Fibroblast of skin of left biceps (primary cell): ENCODE data around the gene RBBP5.
A peak's percentile ranks its signal among the peaks of the same experiment; 100 is the strongest.

ENCODE experiments used
- DNase-seq, 2 experiments: peaks; one replicate each; pipeline ENCODE4 v3.0.0-alpha.2; 2013; ENCODE audit warnings: low read depth in 2 of 2

Gene RBBP5

DNA sequence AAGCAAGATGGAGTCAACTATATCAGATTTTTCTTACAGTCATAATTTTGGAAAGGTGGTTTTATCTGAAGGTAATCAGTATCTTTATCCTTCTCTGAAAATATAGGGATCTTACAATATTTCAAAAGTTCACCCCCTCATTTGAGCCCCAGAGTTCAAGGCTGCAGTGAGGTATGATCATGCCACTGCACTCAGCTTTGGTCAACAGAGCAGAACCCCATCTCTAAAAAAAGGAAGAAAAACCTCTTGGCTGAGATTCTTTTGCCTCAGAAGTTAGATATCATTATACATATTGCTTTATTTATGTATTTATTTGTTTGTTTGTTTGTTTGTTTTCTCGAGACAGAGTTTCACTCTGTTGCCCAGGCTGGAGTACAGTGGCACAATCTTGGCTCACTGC, 11.5 kb upstream of the RBBP5 start:
- no peak for DNase-seq

DNA sequence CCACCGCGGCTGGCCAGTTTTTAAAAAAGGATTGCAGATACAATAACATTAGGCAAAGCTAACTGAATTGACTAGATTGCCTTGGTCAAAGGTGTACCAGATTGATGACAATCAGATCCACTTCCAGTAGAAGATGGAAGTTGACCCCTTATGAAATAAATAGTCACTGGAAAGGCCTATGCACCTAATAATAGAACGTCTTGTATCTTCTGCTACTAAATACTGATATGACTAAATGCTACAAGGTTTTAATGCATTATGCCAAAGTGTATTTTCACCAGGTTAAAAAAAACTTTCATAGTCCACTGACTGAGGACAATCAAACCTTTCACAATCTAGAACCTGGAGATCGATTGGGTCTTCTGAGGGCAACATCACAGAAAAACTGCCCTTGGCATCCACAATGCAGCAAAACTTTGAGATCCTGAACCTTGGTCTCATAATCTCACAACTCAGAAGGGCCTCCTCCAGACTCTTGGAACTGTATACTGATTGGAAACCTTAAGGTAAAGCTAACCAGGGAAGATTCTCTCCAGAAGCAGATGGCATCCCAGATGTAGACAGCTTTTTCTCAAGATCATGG, 7.8 kb upstream of the RBBP5 start:
- no peak for DNase-seq

DNA sequence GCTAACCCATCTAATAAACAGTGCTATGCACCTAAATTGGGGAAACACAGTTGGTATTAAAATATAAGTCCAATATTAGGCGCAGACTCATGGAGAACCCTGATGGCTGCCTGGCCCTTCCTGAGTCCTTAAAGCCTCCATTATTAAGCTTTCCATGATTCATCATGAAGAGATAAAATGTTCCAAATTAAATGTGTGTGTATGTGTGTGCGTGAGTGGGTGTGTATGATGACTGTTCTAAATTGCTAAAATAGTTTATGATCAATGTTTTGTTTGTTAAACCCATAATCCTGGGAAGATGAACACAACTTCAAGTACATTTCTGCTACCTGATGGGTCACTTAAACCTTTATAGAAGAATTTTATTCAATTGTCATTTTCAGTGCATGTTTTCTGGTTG, 6.3 kb upstream of the RBBP5 start:
- DNase-seq = no peak

DNA sequence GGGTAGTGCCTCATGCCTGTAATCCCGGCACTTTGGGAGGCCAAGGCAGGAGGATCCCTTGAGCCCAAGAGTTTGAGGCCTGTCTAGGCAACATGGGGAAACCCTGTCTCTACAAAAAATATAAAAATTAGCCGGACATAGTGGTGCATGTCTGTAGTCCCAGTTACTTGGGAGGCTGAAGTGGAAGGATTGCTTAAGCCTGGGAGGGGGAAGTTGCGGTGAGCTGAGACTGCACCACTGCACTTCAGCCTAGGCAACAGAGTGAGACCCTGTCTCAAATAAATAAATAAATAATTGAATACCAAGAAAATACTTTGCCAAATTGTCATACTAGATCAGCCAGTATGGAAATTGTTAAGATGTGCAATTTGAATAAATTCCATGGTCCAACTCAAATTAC, 5.9 kb upstream of the RBBP5 start:
- no peak for DNase-seq

DNA sequence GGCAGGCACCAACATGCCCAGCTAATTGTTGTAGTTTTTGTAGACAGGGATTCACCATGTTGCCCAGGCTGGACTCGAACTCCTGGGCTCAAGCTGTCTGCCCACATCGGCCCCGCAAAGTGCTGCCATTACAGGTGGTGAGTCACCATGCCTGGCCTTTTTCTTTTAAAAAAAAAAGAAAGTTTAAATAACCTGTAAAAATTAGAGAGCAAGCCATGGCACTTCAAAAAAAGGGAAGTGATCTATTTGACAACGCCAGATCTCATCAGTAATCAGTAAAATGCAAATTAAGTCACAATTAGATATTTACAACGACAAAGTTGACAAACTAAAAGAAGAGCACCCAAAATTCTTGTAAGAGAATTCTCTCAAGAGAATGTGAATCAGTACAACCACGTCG, 2.9 kb upstream of the RBBP5 start:
- DNase-seq = no peak

DNA sequence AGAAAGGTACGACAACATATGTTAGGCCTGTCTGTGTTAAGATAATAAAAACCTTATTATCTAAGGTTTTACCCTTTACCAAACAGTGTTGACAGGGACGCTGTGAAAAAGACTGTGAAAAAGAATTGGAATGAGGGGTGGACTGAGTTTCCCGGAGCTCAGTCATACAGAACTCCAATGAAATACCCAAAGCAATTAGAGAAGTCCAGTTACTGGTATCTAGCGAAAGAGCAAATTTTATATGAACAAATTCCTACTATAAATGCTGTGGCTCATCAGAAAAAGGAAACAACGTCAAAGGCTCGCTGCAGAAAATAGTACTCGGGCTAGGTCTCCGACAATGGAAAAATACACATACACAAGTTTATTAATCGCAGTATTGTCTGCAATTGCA, 708 bp upstream of the RBBP5 start:
- no peak for DNase-seq

DNA sequence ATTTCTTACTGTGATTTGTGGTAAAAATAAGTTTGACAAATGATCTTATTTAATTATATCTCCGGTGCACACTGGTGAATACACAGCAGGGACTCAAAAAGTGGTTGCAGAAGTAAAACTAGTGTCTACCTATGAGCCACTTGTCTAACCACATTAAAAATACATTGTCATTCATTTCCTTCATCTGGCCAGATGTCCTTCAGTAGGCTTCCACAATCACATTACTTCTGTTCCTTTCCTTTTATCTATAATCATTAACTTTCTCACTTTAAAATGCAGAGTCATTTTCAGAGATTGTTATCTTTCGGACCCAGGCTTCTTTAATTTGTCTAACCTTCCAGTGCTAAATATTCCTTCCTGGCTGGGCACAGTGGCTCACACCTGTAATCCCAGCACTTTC, 3.0 kb downstream of the RBBP5 start:
- no peak for DNase-seq

DNA sequence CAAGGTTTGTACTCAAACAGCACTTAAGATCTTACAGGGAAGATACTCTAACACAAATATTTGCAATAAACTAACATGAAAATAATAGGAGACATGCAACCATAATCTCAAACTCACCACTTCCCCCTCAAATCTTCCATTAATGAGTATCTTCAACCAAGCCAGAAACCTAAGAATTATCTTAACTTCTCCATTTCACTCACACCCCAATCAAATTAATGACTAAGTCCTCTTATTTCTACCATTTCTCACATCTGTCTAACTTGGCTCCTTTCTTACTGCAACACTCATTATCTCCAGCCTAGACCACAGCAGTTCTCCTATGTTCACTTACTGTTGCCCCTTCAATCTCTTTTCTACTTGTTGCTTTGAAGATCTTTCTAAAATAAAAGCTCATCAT, 10.4 kb downstream of the RBBP5 start:
- DNase-seq = no peak

DNA sequence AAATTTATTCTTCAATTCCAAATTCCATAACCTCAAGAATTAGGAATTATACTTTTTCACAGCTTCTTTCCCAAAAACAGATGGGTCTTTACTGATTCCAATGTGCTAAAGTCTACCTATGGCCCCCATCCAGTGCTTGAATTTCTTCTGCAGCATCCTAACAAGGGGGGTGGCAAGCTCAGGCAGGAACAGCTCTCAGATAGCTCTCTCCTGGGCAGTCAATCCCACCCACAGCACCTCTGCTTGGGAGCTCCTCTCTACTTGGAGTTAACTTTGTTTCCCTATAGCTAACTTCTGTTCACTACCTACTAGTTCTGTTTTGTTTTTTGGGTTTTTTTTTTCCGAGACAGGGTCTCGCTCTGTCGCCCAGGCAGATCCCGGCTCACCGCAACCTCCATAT, 12.1 kb downstream of the RBBP5 start:
- DNase-seq = no peak

DNA sequence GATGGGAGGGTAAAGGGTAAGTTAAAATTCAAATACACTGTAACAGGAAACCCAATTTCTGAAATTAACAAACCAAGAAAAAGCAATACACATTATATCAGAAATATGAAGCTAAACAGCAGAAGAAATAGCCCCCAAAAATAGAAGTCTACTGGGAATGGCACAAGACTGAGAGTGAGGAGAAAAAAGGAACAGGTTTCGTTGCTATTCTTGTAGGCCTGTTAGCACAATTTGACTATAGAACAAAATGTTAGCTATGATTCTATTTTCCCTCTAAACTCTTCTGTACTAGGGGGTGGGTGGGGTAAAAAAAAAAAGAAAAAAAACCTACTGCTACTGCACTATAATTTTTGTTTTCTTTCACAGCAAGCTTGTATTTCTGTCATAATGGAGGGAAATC, 12.5 kb downstream of the RBBP5 start:
- no peak for DNase-seq

DNA sequence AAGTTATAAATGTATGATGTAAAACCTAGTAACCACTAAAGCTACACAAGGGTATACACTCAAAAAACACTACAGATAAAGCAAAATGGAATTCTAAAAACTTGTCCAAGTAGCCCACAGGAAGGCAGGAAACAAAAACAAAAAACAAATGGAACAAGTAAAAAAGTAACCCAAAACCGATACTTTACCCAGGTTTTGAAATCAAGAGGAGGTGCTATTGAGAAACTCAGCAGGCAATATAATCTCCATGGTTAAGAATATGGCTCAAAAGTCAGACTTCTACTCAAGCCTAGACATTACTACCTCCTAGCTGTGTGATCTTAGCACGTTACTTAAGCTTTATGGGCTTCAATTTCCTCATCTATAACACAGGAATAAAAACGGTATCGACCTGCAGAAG, 13.3 kb downstream of the RBBP5 start:
- DNase-seq = no peak

DNA sequence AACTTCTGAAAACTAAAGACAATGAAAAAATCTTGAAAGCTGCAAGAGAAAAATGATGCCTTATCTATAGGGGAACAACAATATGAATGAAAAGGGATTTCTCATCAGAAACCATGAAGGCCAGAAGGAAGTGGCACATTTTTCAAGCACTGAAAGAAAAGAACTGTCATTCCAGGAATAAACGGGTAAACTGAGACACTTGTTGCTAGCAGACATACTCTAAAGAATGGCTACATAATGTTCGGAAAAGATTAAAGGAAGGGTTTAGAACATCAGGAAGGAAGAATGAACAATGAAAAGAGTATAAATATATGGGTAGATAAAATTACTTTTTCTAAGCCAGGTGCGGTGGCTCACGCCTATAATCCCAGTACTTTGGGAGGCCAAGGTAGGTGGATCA, 14.5 kb downstream of the RBBP5 start:
- DNase-seq = no peak

DNA sequence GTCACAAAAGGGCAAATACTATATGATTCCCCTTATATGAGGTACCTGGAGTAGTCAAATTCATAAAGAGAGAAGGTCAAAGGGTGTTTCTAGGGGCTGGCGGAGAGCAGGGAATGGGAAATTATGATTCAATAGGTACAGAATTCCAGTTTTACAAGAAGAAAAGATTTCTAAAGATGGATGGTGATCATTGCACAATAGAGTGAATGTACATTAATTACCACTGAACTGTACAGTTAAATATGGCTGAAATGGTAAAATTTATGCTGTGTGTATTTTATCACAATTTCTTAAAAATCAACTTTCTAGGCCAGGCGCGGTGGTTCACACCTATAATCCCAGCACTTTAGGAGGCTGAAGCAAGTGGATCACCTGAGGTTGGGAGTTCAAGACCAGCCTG, 19.4 kb downstream of the RBBP5 start:
- DNase-seq = no peak

DNA sequence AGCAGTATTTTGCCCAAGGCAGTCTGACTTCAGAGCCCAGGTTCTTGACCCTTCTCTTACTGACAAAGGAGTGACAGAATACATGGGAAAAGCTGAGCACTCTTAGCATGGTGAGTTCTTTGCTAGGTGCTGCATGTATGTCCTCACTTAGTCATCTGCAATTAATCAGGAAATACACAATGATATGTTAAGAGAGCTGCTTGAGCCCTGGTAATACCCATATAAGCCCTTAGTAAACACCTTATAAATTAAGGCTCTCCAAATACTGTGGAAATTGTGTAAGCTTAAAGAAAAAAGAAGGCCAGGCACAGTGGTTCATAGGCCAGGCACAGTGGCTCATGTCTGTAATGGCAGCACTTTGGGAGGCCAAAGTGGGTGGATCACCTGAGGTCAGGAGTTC, 23.5 kb downstream of the RBBP5 start:
- no peak for DNase-seq

DNA sequence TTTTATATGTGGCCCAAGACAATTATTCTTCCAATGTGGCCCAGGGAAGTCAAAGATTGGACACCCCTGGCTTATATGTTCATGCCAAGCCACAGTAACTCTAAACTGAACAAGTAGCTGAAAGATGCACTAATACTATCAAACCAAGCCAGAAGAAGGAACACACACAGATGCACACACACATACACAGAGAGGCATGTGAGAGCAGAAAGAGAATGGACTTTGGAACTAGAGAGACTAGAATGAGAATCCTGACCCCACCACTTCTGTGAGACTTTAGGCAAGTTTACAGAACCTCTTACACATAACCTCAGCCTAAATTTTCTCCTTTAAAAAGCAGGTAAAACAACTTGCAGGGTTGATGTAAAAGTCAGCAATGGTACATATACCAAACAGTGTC, 26.4 kb downstream of the RBBP5 start:
- DNase-seq = no peak

DNA sequence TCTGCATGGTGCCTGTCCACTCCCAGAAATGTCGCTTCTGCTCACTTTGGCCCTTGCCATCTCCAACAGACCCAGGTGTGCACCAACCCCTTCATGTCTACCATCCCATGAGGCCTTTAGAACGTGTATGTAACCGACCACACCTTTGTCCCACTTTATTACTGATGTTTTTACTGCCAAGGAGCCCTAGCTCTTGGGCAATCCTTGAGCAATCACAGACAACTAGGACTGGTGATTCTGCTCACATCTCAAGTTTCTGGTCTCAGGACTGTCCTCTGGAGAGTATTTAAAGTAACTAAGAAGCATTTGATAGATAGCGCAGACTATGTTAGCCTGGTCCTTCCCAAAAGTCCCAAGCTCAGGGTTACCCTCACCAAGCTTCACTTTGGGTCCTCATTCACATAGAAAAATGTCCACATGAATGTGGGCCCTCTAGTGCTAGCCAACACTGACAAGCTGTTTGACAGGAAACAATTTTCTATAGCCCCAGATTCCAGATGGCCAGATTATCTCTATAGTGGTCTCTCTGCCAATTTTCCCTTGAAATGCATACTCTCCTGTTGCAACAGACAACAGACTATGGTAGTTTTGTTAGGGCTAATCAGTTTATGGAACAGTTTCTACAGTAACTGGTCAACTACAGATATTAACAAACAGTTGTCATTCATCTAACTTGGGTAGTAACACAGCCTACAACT, 30.6 kb downstream of the RBBP5 start:
- no peak for DNase-seq

DNA sequence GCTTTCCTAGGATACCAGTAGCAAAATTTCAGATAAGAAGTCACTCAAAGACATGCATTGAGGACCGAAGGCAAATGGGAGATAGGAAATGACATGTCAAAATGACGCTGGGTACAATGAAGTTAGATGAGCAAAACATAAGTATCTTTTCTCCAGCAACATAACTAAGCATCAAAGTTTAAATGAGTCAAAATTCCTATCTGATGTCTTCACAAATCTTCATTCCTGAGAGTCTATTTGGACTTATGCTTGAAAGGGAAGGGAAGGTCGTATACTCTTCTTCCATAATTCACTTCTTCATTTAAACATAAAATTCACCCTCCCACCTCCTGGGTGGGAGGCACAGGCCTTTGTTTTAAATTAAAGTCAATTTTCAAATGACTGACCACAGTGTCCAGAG, 33.4 kb downstream of the RBBP5 start:
- no peak for DNase-seq

DNA sequence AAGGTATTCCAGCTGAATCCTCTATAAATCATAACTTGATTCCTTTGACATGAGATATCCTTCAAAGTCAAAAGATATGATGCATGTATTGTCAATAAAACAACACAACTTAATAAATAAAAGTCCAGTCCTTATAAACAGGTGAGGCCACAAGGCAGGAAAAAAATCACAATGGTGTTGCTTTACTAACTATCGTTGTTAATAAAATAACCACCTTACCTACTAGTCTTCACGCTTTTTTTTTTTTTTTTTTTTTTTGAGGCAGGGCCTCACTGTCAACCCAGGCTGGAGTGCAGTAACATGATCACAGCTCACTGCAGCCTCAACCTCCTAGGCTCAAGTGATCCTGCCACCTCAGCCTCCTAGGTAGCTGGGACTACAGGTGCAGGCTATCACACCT, 37.4 kb downstream of the RBBP5 start, which contains the start of gene TMEM81:
TMEM81 (minus strand) TSS at position 101 of the 400 bp plus-strand sequence. CDS start 140 bp downstream, outside the sequence.
- no peak for DNase-seq

DNA sequence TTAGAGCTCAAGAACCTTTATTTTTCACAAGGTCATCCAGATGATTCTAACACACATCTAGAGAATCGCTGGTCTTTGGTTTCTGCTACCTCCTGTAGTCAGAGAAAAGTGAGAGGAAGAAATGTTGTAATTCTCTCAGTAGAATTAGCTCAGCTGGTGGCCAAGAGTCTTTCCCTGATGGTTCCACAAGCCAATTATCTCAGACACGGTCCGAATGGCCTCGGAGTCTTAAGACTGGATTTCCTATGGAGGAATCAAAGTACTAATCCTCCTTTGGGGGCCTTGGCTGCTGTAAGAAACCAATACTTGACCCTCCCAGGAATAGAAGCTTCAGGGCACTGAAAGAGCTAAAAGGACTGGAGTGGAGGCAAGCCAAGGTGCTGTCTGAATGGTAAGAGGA, 39.3 kb downstream of the RBBP5 start:
- no peak for DNase-seq

DNA sequence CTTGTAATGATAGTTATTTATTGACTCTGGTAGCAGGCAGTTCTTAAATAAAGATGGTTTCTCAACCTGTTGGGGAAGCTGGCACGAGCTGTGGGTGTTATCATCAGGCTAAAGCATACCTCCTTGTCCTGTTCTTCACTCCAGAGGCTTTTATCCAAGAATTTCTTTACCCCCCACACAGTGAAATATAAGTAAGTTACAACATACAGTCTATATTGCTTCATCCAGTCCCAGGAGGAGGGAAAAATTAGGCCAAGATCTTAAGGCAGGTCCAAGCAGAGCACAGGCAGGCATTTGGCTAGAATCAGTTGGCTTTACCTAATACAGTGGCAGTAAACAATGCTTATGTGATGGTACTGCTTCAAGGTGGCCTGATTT, 43.9 kb downstream of the RBBP5 start:
- DNase-seq = peak; percentile 11 to 19

DNA sequence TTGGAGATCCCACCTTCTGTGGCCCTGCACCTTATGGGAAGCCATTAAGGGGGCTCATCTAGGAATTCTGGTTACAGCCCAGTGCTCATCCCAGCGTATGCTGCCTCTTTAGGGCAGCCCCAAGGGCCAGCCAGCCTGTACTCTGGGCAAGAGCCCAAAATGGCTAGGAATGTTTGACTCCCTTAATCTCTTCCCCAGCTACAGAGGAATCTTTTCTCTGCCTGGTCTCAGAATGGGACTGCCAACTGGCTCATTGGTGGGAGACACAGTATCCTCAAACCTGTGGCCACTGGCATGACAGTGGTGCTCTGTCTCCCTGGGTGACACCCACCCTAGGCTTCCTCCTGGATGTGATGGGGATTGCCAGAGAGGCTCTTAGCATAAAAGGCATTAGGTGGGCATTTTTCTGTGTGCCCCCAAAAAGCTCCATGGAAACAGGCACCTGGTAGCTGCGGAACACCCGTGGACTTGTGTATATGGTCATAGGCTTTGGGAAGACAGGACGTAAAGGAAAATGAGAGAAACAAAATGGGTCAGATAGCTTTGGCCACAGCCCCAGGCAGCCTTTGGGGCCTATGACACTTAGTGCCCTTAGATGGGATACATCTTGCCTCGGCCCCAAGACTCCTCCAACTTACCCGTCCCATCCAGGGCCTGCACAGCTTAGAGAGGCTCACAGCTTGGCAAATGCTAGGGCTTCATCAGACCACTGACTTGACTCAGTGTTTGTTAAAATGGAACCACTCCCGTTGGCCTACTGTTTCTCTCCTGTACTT, 44.4 kb downstream of the RBBP5 start:
- DNase-seq = no peak

DNA sequence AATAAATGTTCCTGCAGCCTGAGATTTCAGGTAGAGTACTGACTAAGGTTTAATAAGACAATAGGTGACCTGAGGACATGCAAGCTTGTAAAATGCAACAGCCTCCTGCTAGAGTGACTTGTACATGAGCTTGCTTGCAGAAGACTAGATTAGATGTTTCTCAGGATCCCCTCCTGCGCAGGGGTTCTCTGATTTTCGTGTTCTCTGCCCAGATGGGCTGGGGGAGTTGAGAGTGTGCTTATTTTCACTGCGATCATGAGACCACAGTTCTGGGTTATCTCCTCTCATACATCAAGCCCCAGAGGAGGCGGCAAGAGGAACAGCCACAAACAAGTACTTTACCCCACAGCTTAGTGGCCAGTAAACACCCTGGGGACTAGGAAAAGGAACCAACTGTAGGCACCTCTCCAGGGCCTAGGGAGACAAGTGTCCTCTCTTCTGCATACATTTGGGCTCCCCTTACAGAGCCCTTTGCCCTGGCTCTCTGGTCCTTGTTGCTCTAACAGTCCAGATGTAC, 45.5 kb downstream of the RBBP5 start:
- DNase-seq = no peak

DNA sequence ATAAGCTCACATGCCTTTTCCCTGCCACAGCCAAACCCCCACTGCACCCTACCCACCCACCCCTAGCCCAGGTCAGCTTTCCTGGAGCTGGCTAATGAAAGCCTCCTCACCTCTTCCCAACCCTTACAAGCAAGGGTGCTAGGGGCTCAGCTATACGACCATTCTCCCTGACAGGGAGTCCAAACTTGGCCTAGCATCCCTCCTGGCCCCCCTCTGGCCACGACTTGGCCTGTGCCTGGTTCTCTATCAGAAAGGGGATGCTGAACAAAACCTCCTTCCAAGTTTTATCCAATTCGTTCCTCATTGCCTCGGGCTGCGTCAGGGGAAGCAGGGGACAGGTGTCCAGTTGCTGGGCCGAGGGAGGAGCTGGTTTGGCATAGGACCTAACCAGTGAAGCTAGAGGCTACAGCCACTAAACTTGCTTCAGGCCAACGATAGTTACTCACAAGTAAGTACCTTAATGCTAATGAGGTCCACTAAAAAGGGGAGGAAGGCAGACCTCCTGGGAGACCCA, 46.1 kb downstream of the RBBP5 start:
- no peak for DNase-seq
